Breast epithelium (tissue), 4 donors: ENCODE results near the gene TMOD3. TPM values are rescaled to one million over a fixed set of nuclear protein-coding genes. Genes with fewer than 3 reads are reported as not detected.

ENCODE experiments used
- DNase-seq, 2 donors: peaks; one replicate each; pipeline ENCODE4 v3.0.0-alpha.2; 2019; ENCODE audit warnings: low spot score in 2 of 2
- H3K27ac ChIP-seq, 2 donors: fragments of 200-600 bp; sonication (generic) in 1 of 2; one replicate each; pipeline ENCODE4 v1.5.1; 2016 to 2019; ENCODE audit warnings: mild to moderate bottlenecking in 1 of 2
- H3K27me3 ChIP-seq, 2 donors: fragments of 200-600 bp; sonication (generic) in 1 of 2; one replicate each; pipeline versions ENCODE4 v1.5.1 to v1.6.0; 2017 to 2019; ENCODE audit warnings: control low read depth in 1 of 2, mild to moderate bottlenecking in 1 of 2
- H3K36me3 ChIP-seq: fragments of 200-600 bp; one replicate; pipeline ENCODE4 v1.5.1; 2019
- H3K4me1 ChIP-seq, 2 donors: fragments of 200-600 bp; sonication (generic); one replicate each; pipeline ENCODE4 v1.5.1; 2016 to 2019; ENCODE audit warnings: control low read depth in 1 of 2
- H3K4me3 ChIP-seq, 3 donors: fragments of 200-600 bp; sonication (generic); 1 replicate in 2 of 3; 2 replicates in 1 of 3; pipeline ENCODE4 v1.5.1; 2016 to 2019; ENCODE audit warnings: mild to moderate bottlenecking in 3 of 3, moderate library complexity in 2 of 3
- H3K9me3 ChIP-seq, 2 donors: fragments of 200-600 bp; sonication (generic) in 1 of 2; one replicate each; pipeline ENCODE4 v1.5.1; 2016 to 2019; ENCODE audit warnings: control low read depth in 1 of 2
- POLR2A ChIP-seq: fragments of 450-650 bp; IDR thresholded peaks from one replicate; pipeline ENCODE4 v1.6.1; 2016; ENCODE audit warnings: antibody characterized with exemption, mild to moderate bottlenecking, moderate library complexity
- POLR2AphosphoS5 ChIP-seq, 3 donors: sonication (generic); formaldehyde crosslinking; IDR thresholded peaks; one replicate each; pipeline ENCODE4 v1.6.1; 2017; ENCODE audit warnings: antibody characterized with exemption in 3 of 3
- intact Hi-C: fragments of 100-400 bp; cut with DNase I; formaldehyde crosslinking; loops from one replicate; pipeline ENCODE4 v1.15.1; 2023; ENCODE audit warnings: low total_unique reads
- total RNA-seq, 3 donors: library from RNA; depleted of rRNA; stranded (reverse); fragments of >200 nt; gene quantifications; one replicate each; pipeline ENCODE4 v1.1.0, GENCODE V29; 2016
- TF ChIP-seq, protein P1 (sequence below), 3 donors: fragments of 450-650 bp; IDR thresholded peaks; one replicate each; pipeline ENCODE4 v1.5.1; 2016 to 2017; ENCODE audit warnings: antibody characterized with exemption in 3 of 3, mild to moderate bottlenecking in 3 of 3, moderate library complexity in 3 of 3

Gene TMOD3
- total RNA-seq, 3 donors from 2014 or later = 24.9 to 31.4 (median 27.5) TPM

DNA sequence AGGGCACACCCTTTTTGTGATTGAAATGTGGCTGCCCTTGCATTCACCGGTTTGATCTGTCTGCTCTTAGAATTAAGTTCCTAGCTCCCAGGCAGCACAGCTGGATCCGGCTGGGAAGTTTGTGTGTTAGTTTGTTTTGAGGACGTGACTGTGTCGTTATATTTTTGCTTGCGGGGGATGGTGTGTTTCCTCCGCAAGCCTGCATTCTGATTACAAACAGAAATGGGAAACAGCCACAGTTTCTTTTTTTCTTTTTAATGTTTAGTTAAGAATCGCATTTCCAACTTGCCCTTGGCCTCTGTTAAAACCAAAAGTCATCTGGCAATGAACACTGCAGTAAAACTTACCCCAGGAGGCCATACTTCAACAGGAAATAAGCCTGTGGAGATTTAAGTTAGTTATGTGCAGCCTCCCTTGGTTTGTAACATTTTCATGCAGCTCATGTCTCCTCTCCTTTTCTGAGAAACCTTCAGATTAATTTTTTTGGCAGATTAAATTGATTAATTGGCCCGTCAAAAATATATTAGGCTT is 888 bp downstream of the TMOD3 start:
- no peak for DNase-seq
- Histone ChIP-seq H3K27me3 (no peaks in the 10 kb centered on the region), H3K9me3 (no peaks in the 10 kb centered on the region), H3K27ac (peak overlapping the region; percentile 90 to 98), H3K4me1 (peaks cover 0 to 2% of the 10 kb centered on the region in 2 donors), H3K4me3 (peak overlapping the region; percentile 78 to 98 (median 89)), H3K36me3 (no peaks in the 10 kb centered on the region)
- TF ChIP-seq POLR2A = no peak
- TF ChIP-seq, protein P1, sequence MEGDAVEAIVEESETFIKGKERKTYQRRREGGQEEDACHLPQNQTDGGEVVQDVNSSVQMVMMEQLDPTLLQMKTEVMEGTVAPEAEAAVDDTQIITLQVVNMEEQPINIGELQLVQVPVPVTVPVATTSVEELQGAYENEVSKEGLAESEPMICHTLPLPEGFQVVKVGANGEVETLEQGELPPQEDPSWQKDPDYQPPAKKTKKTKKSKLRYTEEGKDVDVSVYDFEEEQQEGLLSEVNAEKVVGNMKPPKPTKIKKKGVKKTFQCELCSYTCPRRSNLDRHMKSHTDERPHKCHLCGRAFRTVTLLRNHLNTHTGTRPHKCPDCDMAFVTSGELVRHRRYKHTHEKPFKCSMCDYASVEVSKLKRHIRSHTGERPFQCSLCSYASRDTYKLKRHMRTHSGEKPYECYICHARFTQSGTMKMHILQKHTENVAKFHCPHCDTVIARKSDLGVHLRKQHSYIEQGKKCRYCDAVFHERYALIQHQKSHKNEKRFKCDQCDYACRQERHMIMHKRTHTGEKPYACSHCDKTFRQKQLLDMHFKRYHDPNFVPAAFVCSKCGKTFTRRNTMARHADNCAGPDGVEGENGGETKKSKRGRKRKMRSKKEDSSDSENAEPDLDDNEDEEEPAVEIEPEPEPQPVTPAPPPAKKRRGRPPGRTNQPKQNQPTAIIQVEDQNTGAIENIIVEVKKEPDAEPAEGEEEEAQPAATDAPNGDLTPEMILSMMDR (IDR thresholded peaks at IDR 0.05) = no peak
- TF ChIP-seq POLR2AphosphoS5 (IDR thresholded peaks at IDR 0.05) = no peak
- intact Hi-C loops = no loop called here

DNA sequence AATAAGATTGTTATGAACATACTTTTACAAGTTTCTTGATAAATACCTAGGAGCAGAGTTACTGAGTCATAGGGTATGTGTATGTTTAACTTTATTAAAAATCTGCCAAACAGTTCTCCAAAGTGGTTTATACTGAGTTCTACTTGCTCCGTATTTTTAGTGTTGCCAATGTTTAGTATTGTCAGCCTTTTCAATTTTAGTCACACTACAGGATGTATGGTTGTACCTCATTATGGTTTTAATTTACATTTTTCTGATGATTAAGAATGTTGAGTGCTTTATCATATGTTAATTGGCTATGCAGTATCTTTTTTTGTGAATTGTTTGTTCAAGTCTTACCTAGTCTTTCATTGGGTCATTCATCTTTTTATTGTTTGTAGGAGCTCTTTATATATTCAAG is 4.3 kb downstream of the TMOD3 start:
- no peaks in the 10 kb centered on the region for H3K27me3 ChIP-seq
- no peak overlapping the region for H3K27ac ChIP-seq
- H3K36me3 ChIP-seq = no peaks in the 10 kb centered on the region
- no peak overlapping the region for H3K4me3 ChIP-seq
- TF ChIP-seq, protein P1 (IDR thresholded peaks at IDR 0.05) = no peak
- no peak for TF ChIP-seq POLR2A
- TF ChIP-seq POLR2AphosphoS5 (IDR thresholded peaks at IDR 0.05) = no peak
- H3K4me1 ChIP-seq = peaks cover 0 to 2% of the 10 kb centered on the region in 2 donors
- no peak for DNase-seq
- no peaks in the 10 kb centered on the region for H3K9me3 ChIP-seq
- intact Hi-C loops = no loop called here

DNA sequence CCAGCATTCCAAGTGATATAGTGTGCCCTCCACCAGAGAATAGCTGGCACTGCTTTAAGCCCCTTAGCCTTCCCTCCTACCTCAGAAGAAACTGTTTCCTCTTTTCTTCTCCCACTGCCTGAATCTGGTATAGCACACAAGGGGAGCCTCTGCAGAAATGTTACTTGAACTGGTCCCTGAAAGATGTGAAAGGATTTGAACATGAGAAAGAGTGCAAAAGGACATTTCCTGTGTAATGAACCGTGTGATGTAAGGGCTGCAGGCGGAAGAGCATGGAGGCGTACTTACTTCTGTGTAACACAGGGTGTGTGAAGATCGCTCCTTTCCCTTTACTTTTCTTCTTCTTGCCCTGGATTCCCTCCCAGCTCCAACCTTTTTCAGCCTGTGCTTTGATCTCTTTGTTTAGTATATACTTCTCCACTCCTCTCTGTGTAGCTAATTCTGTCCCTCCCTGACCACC is 8.4 kb downstream of the TMOD3 start:
- Histone ChIP-seq H3K27me3 (no peaks in the 10 kb centered on the region), H3K9me3 (no peaks in the 10 kb centered on the region), H3K4me1 (no peaks in the 10 kb centered on the region), H3K36me3 (no peaks in the 10 kb centered on the region), H3K27ac (no peak overlapping the region), H3K4me3 (no peak overlapping the region)
- DNase-seq = no peak
- intact Hi-C loops = no loop called here
- TF ChIP-seq POLR2AphosphoS5 (IDR thresholded peaks at IDR 0.05) = no peak
- TF ChIP-seq, protein P1 (IDR thresholded peaks at IDR 0.05) = no peak
- TF ChIP-seq POLR2A = no peak

DNA sequence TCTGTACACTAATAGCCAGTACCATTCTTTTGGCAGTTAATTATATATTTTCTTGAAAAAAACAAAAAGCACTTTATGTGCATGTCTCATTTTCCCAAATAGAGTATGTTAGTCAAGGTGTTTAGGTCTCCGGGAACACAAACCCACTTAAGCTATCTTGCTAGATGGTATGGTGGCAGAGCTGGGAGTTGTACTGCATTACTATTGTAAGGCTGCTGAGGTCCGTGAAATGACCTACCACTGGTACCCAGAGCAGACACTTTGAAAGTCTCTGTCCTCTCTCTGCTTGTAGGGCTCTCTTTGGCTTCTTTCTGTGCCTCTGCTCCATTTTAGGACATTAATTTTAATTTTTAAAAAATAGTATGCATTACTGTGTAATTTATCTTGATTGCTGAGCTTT is 8.8 kb downstream of the TMOD3 start:
- Histone ChIP-seq H3K4me3 (no peak overlapping the region), H3K27ac (no peak overlapping the region), H3K4me1 (no peaks in the 10 kb centered on the region), H3K27me3 (no peaks in the 10 kb centered on the region), H3K9me3 (no peaks in the 10 kb centered on the region), H3K36me3 (no peaks in the 10 kb centered on the region)
- no peak for DNase-seq
- no peak for TF ChIP-seq POLR2A
- TF ChIP-seq POLR2AphosphoS5 (IDR thresholded peaks at IDR 0.05) = no peak
- TF ChIP-seq, protein P1 (IDR thresholded peaks at IDR 0.05) = no peak
- intact Hi-C loops = no loop called here

DNA sequence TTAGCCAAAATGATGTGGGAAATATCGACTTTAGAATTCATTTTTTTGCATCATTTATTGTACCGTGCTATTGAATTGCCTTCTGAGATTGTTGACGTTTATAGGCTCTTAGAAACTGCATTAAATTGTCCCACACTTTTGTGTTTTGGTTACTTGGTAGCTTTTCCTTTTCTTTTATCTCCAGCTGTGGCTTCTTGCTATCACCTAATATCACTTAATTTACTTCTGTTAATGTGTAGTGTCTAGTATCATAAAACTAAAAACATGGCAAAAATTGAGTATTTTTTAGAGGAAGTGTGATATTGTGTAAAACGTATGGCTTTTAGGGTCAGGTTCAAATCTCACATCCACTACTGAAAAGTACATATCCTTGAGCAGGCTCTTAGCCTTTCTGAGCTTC is 11.2 kb downstream of the TMOD3 start:
- TF ChIP-seq, protein P1 (IDR thresholded peaks at IDR 0.05) = no peak
- no peak for TF ChIP-seq POLR2AphosphoS5 (IDR thresholded peaks at IDR 0.05)
- TF ChIP-seq POLR2A = no peak
- DNase-seq = no peak
- Histone ChIP-seq H3K36me3 (no peaks in the 10 kb centered on the region), H3K9me3 (no peaks in the 10 kb centered on the region), H3K27me3 (no peaks in the 10 kb centered on the region), H3K27ac (no peak overlapping the region), H3K4me1 (no peaks in the 10 kb centered on the region), H3K4me3 (no peak overlapping the region)
- intact Hi-C loops = no loop called here
